ENCODE measurements around the gene DENND1A.

Gene DENND1A

GRCh38 chr9:123537809-123538208 is 392.1 kb downstream of the DENND1A start:
- H3K4me3 ChIP-seq (ENCODE audit: low read depth, low read length) = no peak overlapping the region
- no peak for DNase-seq (ENCODE audit: low read depth)
- no peak for TF ChIP-seq CTCF (IDR thresholded peaks at IDR 0.05; ENCODE audit: low read depth, low read length, missing control alignments)
- in situ Hi-C loops (cut with HindIII; ENCODE audit: low sequenced_read_pairs) = no loop called here

DNA sequence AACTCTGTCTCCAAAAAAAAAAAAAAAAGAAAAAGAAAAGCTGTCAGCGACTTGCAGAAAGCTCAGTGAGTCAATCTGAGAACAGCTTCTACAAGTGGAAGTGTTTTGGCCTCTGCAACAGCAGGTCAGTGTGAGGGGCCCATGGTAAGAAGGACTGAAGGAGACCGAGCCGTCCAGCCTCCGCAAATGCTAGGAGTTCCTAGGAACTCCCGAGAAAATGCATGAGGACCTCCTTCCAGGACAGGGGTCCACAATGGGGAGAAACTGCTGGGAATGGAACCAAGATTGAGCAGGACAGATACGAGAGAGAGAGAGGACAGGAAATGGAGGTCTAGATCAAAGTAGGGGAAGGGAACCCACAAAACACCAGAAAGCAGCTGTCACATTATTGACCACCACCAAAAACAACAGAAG is 393.5 kb downstream of the DENND1A start:
- in situ Hi-C loops (cut with HindIII; ENCODE audit: low sequenced_read_pairs) = no loop called here
- no peak for TF ChIP-seq CTCF (IDR thresholded peaks at IDR 0.05; ENCODE audit: low read depth, low read length, missing control alignments)
- no peak for DNase-seq (ENCODE audit: low read depth)
- no peak overlapping the region for H3K4me3 ChIP-seq (ENCODE audit: low read depth, low read length)

GRCh38 chr9:123534336-123534735 is 395.6 kb downstream of the DENND1A start:
- H3K4me3 ChIP-seq (ENCODE audit: low read depth, low read length) = no peak overlapping the region
- in situ Hi-C loops (cut with HindIII; ENCODE audit: low sequenced_read_pairs) = no loop called here
- no peak for TF ChIP-seq CTCF (IDR thresholded peaks at IDR 0.05; ENCODE audit: low read depth, low read length, missing control alignments)
- DNase-seq (ENCODE audit: low read depth) = no peak

DNA sequence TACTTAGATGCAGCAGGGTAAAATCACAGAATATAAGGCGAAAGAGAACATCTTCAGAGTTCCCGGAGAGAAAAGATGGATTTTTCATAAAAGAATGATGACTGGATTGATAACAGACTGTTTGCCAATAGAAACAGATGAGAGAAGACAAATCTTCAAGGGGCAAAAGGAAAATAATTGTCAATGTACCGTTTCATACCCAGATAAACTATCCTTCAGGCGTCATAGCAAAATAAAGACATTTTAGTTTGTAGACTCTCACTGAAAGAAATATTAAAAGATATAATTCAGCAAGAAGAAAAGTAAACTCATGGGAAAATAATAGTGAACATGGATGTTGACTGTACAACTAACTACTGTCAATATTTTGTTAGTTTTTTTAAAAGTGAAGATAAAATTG is 399.7 kb downstream of the DENND1A start:
- in situ Hi-C loops (cut with HindIII; ENCODE audit: low sequenced_read_pairs) = no loop called here
- TF ChIP-seq CTCF (IDR thresholded peaks at IDR 0.05; ENCODE audit: low read depth, low read length, missing control alignments) = no peak
- DNase-seq (ENCODE audit: low read depth) = no peak
- no peak overlapping the region for H3K4me3 ChIP-seq (ENCODE audit: low read depth, low read length)

DNA sequence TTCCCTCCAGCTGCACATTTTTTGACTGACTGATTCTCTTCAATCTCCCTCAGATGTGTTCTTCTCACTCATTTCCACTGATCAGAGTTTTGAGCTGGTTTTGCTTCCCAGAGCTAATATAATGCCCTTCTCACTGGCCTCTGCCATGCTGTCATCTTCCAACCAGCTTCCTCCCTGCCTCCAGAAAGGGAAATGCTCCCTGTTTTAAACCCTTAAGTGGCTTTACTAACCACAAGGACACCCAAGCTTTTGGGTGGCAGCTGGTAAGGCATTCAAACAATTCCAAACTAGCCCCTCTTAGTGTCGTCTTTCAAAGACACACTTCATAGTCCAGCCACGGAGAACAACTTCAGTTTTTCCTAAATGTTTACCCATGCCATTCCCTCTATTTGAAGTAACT is 401.4 kb downstream of the DENND1A start:
- DNase-seq (ENCODE audit: low read depth) = no peak
- TF ChIP-seq CTCF (IDR thresholded peaks at IDR 0.05; ENCODE audit: low read depth, low read length, missing control alignments) = no peak
- in situ Hi-C loops (cut with HindIII; ENCODE audit: low sequenced_read_pairs) = no loop called here
- no peak overlapping the region for H3K4me3 ChIP-seq (ENCODE audit: low read depth, low read length)

GRCh38 chr9:123527981-123528380 is 401.9 kb downstream of the DENND1A start:
- in situ Hi-C loops (cut with HindIII; ENCODE audit: low sequenced_read_pairs) = no loop called here

More at GRCh38 chr9:123527981-123528380, 401.9 kb downstream of the DENND1A start:
- no peak overlapping the region for H3K4me3 ChIP-seq (ENCODE audit: low read depth, low read length)
- TF ChIP-seq CTCF (IDR thresholded peaks at IDR 0.05; ENCODE audit: low read depth, low read length, missing control alignments) = no peak
- no peak for DNase-seq (ENCODE audit: low read depth)
